ENCODE results near the gene PTRH1. TPM values are rescaled to one million over a fixed set of nuclear protein-coding genes. Genes with fewer than 3 reads are reported as not detected.

Gene PTRH1
- total and polyA plus RNA-seq, 5 donors from 2014 or later, result 9.3 to 36.5 (median 27.5) TPM

DNA sequence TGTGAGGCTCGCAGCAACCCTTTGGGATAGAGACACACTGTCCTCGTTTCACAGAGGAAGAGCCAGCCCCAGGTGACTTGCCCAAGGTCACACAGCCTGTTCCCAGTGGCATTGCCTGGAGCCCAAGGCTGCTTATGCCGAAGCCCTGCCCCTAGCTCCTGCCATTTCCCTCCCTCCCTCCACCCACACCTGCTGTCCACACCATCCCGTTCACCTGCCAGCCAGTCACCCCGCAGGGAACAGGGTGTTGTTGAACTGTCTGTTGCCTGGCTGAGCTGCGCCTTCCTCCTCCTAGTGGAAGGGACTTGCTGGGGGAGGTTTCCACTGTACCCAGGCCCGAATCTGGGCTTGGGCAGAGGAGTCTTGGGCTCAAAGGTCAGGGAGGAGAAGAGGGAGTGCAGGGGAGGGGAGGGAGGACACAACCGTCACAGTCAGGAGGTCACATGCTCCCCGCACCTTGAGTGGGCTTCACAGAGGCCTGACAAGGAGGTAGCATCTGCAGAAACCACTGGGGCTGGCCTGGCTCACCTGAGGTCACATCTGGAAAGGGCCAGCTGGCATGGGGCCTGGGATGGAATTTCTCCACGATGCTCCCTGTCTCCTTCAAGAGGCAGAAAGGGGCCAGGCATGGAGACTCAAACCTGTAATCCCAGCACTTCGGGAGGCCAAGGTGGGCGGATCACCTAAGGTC lies 6.7 kb upstream of the PTRH1 start:
- no peak for ATAC-seq (ENCODE audit: low read depth in 2 of 2)
- Histone ChIP-seq H3K4me3 (ENCODE audit: low read depth, low read length) (no peak overlapping the region), H3K27ac (ENCODE audit: insufficient read depth, low read length, poor library complexity, severe bottlenecking) (no peak overlapping the region), H3K27me3 (ENCODE audit: control insufficient read depth, insufficient read depth, low read length) (no peaks in the 10 kb centered on the region), H3K4me1 (ENCODE audit: control insufficient read depth, insufficient read depth, low read length, poor library complexity, severe bottlenecking) (peaks cover 9% of the 10 kb centered on the region), H3K9me3 (ENCODE audit: control insufficient read depth in 2 of 2, low read length in 2 of 2) (no peaks in the 10 kb centered on the region), H3K36me3 (ENCODE audit: control insufficient read depth, insufficient read depth, low read length) (no peaks in the 10 kb centered on the region)
- peaks cover 0 to 29% (median 9%) of the 10 kb centered on the region in 4 donors for H3K4me1 Mint-ChIP-seq
- DNase-seq, result no peak
- H3K4me3 Mint-ChIP-seq, result peak overlapping the region in 1 of 4 donors; percentile 54
- H3K27me3 Mint-ChIP-seq, result no peaks in the 10 kb centered on the region
- H3K36me3 Mint-ChIP-seq, result no peaks in the 10 kb centered on the region
- H3K27ac Mint-ChIP-seq, result no peak overlapping the region
- no peaks in the 10 kb centered on the region for H3K9me3 Mint-ChIP-seq

DNA sequence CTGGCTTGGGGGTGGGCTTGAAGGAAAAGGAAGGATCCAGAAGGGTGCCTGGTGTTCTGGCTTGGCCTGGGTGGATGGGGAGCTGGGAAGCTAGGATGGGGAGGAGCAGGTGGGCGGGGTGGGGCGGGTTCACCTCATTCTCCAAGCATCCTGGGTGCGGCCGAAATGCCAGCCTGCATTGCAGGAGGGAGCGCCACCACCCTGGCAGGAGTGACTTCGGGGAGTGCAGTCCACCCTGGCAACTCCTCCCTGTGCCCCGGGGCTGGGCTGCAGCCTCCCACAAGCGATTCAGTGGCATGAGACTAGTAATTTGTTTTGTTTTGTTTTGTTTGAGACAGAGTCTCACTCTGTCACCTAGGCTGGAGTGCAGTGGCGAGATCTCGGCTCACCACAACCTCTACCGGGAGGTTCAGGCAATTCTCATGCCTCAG lies 5.9 kb upstream of the PTRH1 start:
- Histone ChIP-seq H3K9me3 (ENCODE audit: control insufficient read depth in 2 of 2, low read length in 2 of 2) (no peaks in the 10 kb centered on the region), H3K27ac (ENCODE audit: insufficient read depth, low read length, poor library complexity, severe bottlenecking) (no peak overlapping the region), H3K4me1 (ENCODE audit: control insufficient read depth, insufficient read depth, low read length, poor library complexity, severe bottlenecking) (peaks cover 9% of the 10 kb centered on the region), H3K4me3 (ENCODE audit: low read depth, low read length) (no peak overlapping the region), H3K36me3 (ENCODE audit: control insufficient read depth, insufficient read depth, low read length) (no peaks in the 10 kb centered on the region), H3K27me3 (ENCODE audit: control insufficient read depth, insufficient read depth, low read length) (no peaks in the 10 kb centered on the region)
- H3K27me3 Mint-ChIP-seq, result no peaks in the 10 kb centered on the region
- no peak for DNase-seq
- H3K27ac Mint-ChIP-seq, result peak overlapping the region in 1 of 3 donors; percentile 88
- H3K9me3 Mint-ChIP-seq, result no peaks in the 10 kb centered on the region
- peaks cover 0 to 29% (median 9%) of the 10 kb centered on the region in 4 donors for H3K4me1 Mint-ChIP-seq
- no peaks in the 10 kb centered on the region for H3K36me3 Mint-ChIP-seq
- H3K4me3 Mint-ChIP-seq, result peak overlapping the region in 1 of 4 donors; percentile 54
- no peak for ATAC-seq (ENCODE audit: low read depth in 2 of 2)

DNA sequence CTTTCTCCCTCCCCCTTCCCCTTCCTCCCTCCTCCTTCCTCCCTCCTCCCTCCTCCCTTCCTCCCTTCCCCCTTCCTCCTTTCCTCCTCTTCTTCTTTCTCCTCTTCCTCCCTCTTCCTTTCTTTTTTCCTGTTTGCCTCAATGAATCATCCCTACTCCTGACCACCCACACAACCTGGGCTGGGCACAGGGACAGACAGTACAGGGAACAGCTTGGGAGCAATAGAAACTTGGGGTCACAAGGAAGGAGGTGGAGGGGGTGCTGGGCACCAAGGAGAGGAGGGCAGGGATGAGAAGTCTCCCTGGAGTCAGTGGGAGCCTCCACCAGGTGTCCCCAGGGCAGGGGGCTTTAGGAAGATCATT lies 5.4 kb upstream of the PTRH1 start:
- Histone ChIP-seq H3K4me1 (ENCODE audit: control insufficient read depth, insufficient read depth, low read length, poor library complexity, severe bottlenecking) (peaks cover 14% of the 10 kb centered on the region), H3K9me3 (ENCODE audit: control insufficient read depth in 2 of 2, low read length in 2 of 2) (no peaks in the 10 kb centered on the region), H3K27me3 (ENCODE audit: control insufficient read depth, insufficient read depth, low read length) (no peaks in the 10 kb centered on the region), H3K27ac (ENCODE audit: insufficient read depth, low read length, poor library complexity, severe bottlenecking) (no peak overlapping the region), H3K4me3 (ENCODE audit: low read depth, low read length) (no peak overlapping the region), H3K36me3 (ENCODE audit: control insufficient read depth, insufficient read depth, low read length) (no peaks in the 10 kb centered on the region)
- DNase-seq (no peak), ATAC-seq (ENCODE audit: low read depth in 2 of 2) (no peak)
- Mint-ChIP-seq H3K27me3 (no peaks in the 10 kb centered on the region), H3K27ac (peak overlapping the region in 1 of 3 donors; percentile 88), H3K36me3 (no peaks in the 10 kb centered on the region), H3K4me1 (peaks cover 0 to 34% (median 13%) of the 10 kb centered on the region in 4 donors), H3K9me3 (no peaks in the 10 kb centered on the region), H3K4me3 (no peak overlapping the region)

DNA sequence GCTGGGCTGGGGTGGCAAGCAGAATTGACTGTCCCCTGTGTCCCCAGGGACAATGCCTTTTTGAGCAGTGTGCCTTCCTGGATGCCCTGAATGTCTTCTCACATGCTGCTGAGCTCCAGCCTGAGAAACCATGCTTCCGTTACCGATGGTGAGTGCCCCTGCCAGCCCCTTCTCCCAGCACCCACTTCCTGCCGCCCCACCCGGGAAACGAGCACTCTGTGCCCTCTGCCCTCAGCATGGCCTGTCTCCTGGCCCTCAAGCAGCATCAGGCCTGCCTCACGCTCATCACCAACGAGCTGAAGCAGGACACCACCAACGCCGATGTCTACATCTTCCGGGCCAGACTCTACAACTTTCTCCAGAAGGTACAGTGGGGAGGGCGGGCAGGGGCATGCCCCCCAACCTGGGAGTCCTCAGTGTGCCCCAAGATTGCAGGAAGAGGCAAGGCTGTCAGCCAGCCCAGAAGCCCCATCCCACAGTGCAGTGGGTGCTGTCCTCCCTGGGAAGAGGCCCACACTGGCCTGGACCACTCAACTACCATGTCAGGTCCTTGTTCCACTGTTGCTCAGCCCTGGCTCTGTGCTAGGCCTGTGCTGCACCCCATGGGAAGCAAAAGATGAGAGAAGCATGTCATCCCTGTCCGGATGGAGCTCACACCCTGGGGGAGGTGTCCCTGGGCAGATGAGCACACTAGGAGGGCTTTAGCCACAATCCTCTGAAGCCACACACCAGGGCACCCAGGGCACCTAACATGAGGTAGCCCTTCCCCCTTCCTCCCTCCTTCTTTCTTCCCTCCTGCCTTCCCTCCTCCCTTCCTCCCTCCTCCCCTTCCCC lies 4.8 kb upstream of the PTRH1 start:
- peaks cover 15% of the 10 kb centered on the region for H3K4me1 ChIP-seq (ENCODE audit: control insufficient read depth, insufficient read depth, low read length, poor library complexity, severe bottlenecking)
- H3K27me3 ChIP-seq (ENCODE audit: control insufficient read depth, insufficient read depth, low read length), result no peaks in the 10 kb centered on the region
- peaks cover 0 to 38% (median 16%) of the 10 kb centered on the region in 4 donors for H3K4me1 Mint-ChIP-seq
- H3K36me3 Mint-ChIP-seq, result no peaks in the 10 kb centered on the region
- peak overlapping the region; percentile 12 to 93 (median 91) for H3K27ac Mint-ChIP-seq
- H3K4me3 Mint-ChIP-seq, result peak overlapping the region; percentile 10 to 84 (median 74)
- peaks cover 6% of the 10 kb centered on the region for H3K27me3 Mint-ChIP-seq
- ATAC-seq (ENCODE audit: low read depth in 2 of 2) (no peak), DNase-seq (peak in 1 of 3 donors; percentile 70)
- H3K9me3 Mint-ChIP-seq, result no peaks in the 10 kb centered on the region
- no peak overlapping the region for H3K4me3 ChIP-seq (ENCODE audit: low read depth, low read length)
- no peaks in the 10 kb centered on the region for H3K9me3 ChIP-seq (ENCODE audit: control insufficient read depth in 2 of 2, low read length in 2 of 2)
- H3K36me3 ChIP-seq (ENCODE audit: control insufficient read depth, insufficient read depth, low read length), result no peaks in the 10 kb centered on the region
- H3K27ac ChIP-seq (ENCODE audit: insufficient read depth, low read length, poor library complexity, severe bottlenecking), result peak overlapping the region; percentile 9

DNA sequence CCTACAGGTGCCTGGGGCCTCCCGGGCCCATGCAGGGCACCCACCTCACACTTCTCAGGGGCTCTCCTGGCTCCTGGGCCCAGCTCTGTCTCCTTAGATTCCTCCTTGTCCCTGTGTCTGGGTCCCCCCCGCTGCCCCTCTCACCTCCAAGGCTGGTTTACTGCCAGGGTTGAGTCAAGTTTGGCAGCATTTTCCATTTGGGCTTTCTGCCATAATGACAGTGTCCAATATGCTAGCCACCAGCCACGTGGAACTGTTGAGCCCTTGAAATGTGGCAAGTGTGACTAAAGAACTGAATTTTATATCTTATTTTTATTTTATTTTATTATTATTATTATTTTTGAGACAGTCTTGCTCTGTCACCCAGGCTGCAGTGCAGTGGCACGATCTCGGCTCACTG lies 2.3 kb upstream of the PTRH1 start:
- Histone ChIP-seq H3K9me3 (ENCODE audit: control insufficient read depth in 2 of 2, low read length in 2 of 2) (no peaks in the 10 kb centered on the region), H3K27ac (ENCODE audit: insufficient read depth, low read length, poor library complexity, severe bottlenecking) (no peak overlapping the region), H3K4me3 (ENCODE audit: low read depth, low read length) (no peak overlapping the region), H3K4me1 (ENCODE audit: control insufficient read depth, insufficient read depth, low read length, poor library complexity, severe bottlenecking) (peaks cover 21% of the 10 kb centered on the region), H3K36me3 (ENCODE audit: control insufficient read depth, insufficient read depth, low read length) (no peaks in the 10 kb centered on the region), H3K27me3 (ENCODE audit: control insufficient read depth, insufficient read depth, low read length) (no peaks in the 10 kb centered on the region)
- peak overlapping the region in 1 of 3 donors; percentile 74 for H3K27ac Mint-ChIP-seq
- ATAC-seq (ENCODE audit: low read depth in 2 of 2) (no peak), DNase-seq (no peak)
- H3K36me3 Mint-ChIP-seq, result no peaks in the 10 kb centered on the region
- peak overlapping the region in 3 of 4 donors; percentile 41 to 54 (median 48) for H3K4me3 Mint-ChIP-seq
- H3K4me1 Mint-ChIP-seq, result peaks cover 0 to 45% (median 18%) of the 10 kb centered on the region in 4 donors
- peaks cover 0 to 1% (median 0%) of the 10 kb centered on the region in 7 donors for H3K9me3 Mint-ChIP-seq
- H3K27me3 Mint-ChIP-seq, result peaks cover 7% of the 10 kb centered on the region

DNA sequence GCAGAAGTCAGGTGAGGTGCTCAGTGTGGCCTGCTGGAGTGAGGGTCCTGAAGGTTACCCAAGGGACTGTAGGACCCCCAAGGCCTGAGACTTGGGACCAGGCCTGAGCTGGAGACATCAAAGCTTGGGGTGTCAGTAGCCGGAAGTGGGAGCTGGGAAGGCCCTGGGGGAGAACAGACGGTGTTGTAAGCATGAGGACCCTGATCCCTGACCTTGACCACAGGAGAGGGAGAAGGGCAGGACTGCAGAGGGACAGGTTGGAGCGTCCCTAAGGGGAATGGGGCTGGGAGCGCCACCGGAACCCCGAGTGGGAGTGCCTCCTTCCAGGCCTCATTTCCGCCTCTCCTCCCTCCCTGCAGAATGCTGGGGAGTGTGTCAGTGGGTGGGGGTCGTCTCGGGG lies 949 bp upstream of the PTRH1 start:
- no peaks in the 10 kb centered on the region for H3K36me3 Mint-ChIP-seq
- Histone ChIP-seq H3K27ac (ENCODE audit: insufficient read depth, low read length, poor library complexity, severe bottlenecking) (peak overlapping the region; percentile 81), H3K4me1 (ENCODE audit: control insufficient read depth, insufficient read depth, low read length, poor library complexity, severe bottlenecking) (peaks cover 21% of the 10 kb centered on the region), H3K9me3 (ENCODE audit: control insufficient read depth in 2 of 2, low read length in 2 of 2) (no peaks in the 10 kb centered on the region), H3K36me3 (ENCODE audit: control insufficient read depth, insufficient read depth, low read length) (no peaks in the 10 kb centered on the region), H3K27me3 (ENCODE audit: control insufficient read depth, insufficient read depth, low read length) (no peaks in the 10 kb centered on the region), H3K4me3 (ENCODE audit: low read depth, low read length) (no peak overlapping the region)
- H3K27ac Mint-ChIP-seq, result peak overlapping the region; percentile 71 to 99 (median 96)
- ATAC-seq (ENCODE audit: low read depth in 2 of 2) (no peak), DNase-seq (no peak)
- peaks cover 0 to 47% (median 18%) of the 10 kb centered on the region in 4 donors for H3K4me1 Mint-ChIP-seq
- peak overlapping the region; percentile 86 to 99 (median 98) for H3K4me3 Mint-ChIP-seq
- H3K27me3 Mint-ChIP-seq, result peaks cover 7% of the 10 kb centered on the region
- peaks cover 0 to 1% (median 0%) of the 10 kb centered on the region in 7 donors for H3K9me3 Mint-ChIP-seq

DNA sequence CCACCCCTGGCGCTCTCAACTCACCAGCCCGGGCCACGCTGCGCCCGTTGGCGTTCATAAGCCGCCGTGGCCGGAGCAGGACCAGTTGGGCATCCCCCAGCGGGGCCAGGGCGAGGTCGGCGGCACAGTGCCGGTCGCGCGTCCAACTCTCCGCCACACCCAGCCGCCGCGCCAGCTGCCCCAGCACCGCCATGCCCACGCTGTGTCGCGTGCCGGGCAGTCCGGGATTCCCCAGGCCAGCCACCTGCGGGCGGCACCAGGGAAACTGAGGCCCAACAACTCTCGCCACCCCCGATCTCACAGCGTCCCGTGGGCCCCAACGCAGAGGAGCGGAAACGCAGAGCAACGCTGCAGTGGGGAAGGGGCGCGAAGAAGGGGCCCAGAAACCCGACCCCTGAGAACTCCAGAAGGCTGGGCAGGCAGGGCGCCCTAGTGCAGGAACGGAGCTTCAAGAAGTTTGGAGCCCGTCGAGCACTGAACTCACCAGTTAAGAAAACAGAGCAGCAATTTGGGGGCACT lies 453 bp downstream of the PTRH1 start:
- Histone ChIP-seq H3K4me1 (ENCODE audit: control insufficient read depth, insufficient read depth, low read length, poor library complexity, severe bottlenecking) (peaks cover 22% of the 10 kb centered on the region), H3K27ac (ENCODE audit: insufficient read depth, low read length, poor library complexity, severe bottlenecking) (peak overlapping the region; percentile 81), H3K4me3 (ENCODE audit: low read depth, low read length) (peak overlapping the region; percentile 37), H3K27me3 (ENCODE audit: control insufficient read depth, insufficient read depth, low read length) (no peaks in the 10 kb centered on the region), H3K9me3 (ENCODE audit: control insufficient read depth in 2 of 2, low read length in 2 of 2) (no peaks in the 10 kb centered on the region), H3K36me3 (ENCODE audit: control insufficient read depth, insufficient read depth, low read length) (no peaks in the 10 kb centered on the region)
- DNase-seq (no peak), ATAC-seq (ENCODE audit: low read depth in 2 of 2) (peak in 1 of 2 donors; percentile 2)
- Mint-ChIP-seq H3K27me3 (peaks cover 7% of the 10 kb centered on the region), H3K36me3 (no peaks in the 10 kb centered on the region), H3K4me3 (peak overlapping the region; percentile 86 to 99 (median 98)), H3K9me3 (peaks cover 0 to 1% (median 0%) of the 10 kb centered on the region in 7 donors), H3K4me1 (peaks cover 0 to 49% (median 18%) of the 10 kb centered on the region in 4 donors), H3K27ac (peak overlapping the region; percentile 40 to 99 (median 96))
